Measurements from ENCODE around the gene HCRTR2.
"Not testable (repeated sequence)": the region's sequence is repeated elsewhere in the genome, so short reads cannot be mapped to it uniquely, and the experiment has no call there.

The HCRTR2 gene

DNA sequence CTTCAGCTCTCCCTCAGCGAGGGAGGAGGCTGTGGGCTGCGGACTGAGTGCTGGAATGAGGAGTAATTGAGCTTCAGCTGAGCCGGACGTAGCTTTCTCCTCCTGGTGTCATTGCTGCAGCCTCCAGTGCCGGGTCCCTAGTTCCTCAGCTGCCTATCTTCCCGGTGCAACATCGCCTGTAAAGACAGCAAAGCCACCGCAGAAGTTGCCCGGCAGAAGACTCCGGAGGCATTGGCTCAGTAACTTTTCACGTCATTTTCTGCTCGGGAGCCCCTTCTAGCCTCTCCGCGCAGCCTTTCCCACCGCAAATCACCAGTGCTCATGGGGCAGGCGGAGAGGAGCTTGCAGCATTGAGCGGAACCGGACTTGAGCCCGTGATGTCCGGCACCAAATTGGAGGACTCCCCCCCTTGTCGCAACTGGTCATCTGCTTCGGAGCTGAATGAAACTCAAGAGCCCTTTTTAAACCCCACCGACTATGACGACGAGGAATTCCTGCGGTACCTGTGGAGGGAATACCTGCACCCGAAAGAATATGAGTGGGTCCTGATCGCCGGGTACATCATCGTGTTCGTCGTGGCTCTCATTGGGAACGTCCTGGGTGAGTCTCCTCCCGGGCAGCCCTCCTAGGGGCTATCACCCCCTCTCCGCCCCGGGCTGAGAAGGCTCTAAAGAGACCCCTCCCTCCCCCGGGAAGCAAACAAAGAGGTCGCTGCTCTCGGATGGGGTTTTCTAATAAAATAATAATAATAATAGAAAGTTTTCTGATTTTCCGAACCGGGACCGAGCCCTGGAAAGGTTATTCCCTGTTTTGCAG lies at the start of gene HCRTR2:
Gene HCRTR2, plus strand, starts transcription at position 305 of the 816 bp plus-strand sequence. Its CDS starts 73 bp downstream, at position 378.
- no peak for DNase-seq

DNA sequence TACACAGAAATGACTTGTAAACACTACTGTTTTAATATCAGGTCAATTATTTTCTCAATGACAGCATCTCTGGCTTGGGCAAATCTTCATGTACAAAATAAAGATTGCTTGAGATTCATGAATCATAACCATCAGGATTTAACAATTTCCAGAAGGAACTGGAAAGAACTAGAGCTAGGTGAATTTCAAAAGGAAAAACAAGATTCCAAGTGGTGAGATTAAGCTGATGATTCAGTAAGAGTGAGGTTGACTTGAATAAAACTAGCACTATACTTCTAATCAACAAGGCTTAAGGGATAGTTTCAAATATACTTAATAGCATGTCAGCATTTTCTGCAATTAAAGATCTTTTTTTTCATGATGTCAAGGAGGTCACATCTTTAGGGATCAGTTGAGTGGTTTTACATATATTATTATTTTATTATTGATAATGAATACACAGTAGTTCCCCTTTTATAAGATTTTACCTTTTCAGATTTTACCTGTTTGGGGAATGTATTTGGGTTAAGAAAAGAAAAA lies 43.5 kb upstream of the HCRTR2 start:
- no peak for DNase-seq

DNA sequence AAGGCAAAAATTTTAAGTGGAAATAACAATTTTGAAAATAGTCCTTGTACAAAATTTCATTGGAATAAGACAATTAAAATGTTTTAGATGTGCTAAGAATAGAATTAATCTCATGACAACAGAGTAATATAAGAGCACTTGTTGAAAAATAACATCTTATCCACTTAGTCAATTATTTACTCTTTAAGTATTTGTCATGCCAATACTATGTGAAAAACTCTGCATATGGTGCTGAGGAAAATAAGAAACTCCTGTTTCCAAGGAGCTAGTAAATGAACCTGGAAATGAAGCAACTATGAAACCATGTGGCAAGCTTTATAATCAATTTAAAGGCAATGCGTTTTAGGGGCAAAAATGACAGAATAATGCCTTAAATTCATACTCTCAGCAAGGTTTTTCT lies 42.7 kb upstream of the HCRTR2 start:
- DNase-seq, result no peak

DNA sequence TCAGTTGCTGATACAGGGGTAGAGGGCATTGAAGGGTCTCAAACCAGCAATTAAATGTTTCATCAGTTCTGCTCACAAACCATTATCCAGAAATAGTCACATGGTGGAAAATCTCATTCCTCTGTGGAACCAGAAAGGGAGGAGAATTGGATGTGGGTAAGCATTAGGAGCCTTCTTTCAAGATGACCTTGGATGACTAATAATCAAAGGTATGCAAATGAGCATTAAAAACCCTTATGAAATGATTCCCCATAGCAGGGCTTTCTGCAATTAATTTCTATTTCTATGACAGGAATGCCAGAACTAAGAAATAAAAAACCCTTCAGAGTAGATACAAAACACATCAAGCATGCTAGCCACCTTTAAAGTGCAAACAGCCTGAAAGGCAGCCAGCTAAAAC lies 37.4 kb upstream of the HCRTR2 start:
- DNase-seq, result no peak

DNA sequence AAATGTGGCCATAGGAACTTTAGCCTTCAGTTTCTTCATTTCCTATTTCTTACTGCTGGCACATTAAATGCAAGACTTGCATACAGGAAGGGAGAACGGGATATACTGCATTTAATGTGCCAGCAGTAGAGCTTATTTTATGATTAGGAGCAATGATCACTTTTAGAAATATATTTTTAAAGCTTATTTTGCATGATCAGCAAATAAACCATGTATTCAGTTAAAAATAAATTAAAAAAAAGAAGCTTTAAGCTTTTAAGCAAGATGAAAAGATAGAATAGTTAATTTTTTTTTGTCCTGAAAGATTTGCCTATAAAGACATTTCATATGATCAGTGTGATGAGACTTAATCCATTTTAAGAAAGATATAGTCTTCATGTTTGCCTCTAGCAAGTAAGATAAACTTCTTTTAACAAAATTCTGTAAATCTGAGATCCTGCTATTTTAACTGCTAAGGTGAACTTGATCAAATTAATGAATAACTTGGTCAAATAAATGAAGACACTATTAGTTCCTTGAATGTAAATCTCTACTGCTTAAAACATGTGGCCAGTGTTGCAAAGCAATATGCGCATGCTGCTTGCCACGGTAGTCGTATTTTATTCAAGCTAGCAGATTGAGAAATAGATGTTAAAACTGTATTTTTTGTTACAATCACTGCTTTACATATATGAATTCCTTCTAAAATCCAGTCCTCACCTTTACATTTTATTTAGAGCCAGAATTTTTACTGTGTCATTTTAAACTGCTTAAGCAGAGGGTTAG lies 36.2 kb upstream of the HCRTR2 start:
- DNase-seq, result no peak

DNA sequence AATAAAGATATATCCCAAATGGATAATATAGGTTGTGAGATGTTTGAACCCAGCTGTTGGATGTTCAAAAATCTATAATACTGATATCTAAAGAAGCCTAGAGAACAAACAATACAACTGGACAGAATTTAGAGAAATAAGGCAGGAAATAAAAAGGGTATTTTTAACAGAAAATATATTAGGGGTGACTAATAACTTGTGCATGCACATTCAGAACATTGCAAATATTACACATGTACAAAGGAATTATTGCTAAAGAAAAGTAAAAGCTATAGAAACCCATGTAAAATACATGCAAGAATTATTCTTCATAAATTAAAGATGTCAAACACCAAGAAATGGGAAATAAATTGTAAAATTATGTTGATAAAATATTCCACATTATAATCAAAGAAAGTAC lies 32.7 kb upstream of the HCRTR2 start:
- DNase-seq, result no peak

DNA sequence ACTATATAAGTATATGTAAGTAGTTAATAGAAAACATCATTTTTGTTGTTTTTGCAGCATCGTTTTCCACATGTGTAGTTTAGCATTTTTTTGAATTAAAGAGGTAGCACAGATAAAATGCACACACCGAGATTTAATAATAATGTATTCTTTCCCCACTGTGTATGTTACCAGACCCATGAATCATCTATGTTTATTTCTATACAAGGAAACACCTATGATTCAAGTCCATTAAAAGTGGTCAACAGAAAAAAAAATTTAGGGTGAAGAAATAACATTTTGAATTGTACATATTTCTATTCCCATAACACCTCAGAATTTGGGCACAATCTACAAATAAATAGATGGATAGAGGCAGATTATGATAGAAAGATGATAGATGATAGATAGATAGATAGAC lies 31.7 kb upstream of the HCRTR2 start:
- DNase-seq, result no peak

DNA sequence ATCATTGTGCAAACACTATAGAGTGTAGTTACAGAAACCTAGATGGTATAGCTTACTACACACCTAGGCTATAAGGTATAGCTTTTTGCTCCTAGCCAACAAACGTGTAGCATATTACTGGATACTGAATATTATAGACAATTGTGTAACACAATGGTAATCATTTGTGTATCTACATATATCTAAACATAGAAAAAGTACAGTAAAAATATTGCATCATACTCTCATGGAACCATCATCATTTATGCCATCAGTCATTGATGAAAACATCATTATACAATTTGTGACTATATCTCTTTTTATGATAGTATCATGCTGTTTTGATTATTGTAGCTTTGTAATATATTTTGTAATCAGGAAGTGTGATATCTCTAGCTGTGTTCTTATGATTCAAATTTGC lies 21.0 kb upstream of the HCRTR2 start:
- no peak for DNase-seq

DNA sequence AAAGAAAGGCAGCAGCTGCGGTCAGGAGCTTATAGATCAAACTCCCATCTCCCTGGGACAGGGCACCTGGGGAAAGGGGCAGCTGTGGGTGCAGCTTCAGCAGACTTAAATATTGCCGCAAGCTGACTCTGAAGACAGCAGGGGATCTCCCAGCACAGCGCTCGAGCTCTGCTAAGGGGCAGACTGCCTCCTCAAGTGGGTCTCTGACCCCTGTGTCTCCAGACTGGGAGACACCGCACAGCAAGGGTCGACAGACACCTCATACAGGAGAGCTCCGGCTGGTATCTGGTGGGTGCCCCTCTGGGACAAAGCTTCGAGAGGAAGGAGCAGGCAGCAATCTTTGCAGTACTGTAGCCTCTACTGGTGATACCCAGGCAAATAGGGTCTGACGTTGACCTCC lies 15.5 kb upstream of the HCRTR2 start:
- not testable (repeated sequence) for DNase-seq

DNA sequence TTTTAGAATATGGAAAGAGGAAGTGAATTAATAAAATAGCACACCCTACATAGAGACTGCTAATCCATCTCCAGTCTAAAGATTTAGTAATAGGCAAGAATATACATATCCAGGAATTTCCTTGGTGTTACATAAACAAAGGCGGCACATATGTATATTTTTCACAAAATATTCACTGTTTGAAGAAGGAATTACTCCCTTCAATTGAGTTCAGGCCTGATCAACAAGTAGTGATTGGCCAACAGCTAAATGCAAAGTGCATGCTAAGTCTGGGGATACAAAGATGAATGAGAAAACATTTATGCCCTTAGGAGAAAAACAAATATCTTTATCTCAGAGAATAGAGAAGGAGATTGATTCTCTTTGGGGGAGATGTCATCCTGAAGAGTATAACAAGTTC lies 6.5 kb upstream of the HCRTR2 start:
- no peak for DNase-seq

DNA sequence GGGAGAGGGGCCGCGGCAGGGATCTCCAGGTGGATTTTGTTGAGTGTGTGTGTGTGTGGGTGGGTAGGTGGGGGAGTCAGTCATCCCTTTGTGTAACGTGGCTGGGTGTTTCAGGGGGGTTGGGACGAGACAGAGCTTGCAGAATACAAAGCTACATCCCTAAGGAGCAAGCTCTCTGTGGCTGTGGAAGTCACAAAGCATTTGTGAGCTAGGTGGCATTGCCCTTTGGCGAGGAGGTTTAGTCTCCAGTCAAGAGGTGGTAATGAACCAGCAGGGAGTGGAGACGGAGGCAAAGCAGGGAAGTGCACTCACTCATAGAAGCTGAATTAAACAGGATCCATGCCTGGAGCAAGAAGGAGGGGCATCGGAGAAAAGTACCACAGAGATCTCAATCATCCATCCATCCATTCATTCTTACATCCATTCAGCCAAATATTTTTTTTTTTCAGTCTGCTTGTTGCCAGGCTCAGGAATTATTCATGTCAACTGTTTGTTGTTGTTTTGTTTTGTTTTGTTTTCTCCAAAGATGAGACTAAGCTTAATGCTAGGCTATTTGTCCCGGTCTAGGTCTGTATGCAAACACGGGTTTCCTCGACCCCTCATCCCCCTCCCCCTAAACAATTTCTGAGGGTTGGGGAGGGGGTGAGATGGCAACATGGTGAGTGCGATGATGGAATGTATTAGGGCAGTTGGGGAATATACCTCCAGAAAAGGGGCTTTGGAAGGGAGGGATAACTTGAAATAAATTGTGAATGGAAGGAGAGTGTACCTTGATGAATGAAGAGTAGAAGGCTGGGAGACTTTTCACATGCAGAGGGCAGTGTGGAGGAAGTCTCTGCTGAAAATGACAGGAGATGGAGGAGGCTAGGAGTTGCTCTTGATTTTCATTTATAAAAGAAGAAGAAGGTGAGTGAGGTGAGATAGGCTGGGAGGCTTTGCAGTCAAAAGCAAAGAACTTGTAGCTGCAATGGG lies 1.0 kb downstream of the HCRTR2 start:
- DNase-seq, result no peak

DNA sequence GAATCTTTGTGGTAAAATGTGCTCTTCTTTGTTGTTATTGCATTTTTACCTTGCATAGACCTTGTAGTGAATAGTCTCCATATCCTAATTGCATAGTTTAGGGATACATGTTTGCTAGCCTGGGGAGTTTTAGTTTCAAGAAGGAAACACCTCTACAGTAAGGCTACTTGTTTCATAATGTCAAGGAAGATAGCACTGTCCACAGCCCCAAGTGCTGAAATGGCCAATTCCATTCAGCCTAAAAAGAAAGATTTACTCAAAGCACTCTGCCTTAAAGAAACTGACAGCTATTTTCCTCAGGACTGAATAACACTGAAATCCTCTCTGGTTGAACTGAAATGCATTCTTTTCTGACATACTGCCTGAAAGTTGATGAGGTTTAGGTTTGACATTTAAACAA lies 2.6 kb downstream of the HCRTR2 start:
- DNase-seq, result no peak

DNA sequence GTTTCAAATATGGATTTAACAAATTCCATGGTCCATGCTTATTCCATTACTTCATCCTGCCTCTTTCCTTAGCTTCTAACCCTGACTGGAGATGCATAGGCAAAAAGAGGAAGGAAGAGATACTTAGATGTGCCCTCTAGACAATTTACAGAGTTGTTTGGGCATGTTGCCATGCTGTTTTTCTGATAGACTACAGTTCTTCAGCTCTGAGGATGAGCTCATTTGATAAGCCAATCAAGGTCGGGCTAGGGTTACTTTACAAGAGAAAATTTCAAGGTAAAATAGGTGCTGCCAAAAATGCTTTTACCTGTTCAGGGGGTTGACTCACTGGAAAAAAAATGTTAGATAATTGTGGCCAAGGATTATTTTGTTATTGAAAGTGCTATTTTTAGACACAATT lies 5.9 kb downstream of the HCRTR2 start:
- peak; percentile 1 for DNase-seq

DNA sequence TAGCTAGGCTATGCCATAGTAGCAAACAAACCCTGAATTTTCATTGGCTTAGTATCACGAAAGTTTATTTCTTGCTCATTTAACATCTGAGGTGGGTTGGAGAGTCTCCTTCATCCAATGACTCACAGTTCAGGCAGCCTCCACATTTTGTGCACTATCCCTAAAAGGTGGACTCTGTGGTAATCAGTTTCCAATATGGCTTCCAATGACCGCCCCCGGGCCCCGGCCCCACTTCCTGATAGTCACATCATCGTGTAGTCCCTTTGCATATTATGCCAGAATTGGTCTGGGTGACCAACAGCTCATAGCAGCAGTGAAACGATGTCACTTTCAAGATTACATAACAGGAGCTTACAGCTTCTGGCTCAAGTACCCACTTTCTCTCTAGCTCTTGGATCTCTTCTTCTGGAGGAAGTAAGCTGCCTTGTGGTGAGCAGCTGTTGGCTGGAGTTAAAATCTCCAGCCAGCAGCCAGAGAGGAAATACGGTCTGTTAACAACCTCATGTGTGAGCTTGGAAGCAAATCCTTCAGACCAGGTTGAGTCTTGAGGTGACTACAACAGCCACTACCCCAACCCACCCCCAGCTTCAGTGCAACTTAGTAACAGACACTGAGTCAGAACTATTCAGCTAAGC lies 7.8 kb downstream of the HCRTR2 start:
- DNase-seq, result no peak

DNA sequence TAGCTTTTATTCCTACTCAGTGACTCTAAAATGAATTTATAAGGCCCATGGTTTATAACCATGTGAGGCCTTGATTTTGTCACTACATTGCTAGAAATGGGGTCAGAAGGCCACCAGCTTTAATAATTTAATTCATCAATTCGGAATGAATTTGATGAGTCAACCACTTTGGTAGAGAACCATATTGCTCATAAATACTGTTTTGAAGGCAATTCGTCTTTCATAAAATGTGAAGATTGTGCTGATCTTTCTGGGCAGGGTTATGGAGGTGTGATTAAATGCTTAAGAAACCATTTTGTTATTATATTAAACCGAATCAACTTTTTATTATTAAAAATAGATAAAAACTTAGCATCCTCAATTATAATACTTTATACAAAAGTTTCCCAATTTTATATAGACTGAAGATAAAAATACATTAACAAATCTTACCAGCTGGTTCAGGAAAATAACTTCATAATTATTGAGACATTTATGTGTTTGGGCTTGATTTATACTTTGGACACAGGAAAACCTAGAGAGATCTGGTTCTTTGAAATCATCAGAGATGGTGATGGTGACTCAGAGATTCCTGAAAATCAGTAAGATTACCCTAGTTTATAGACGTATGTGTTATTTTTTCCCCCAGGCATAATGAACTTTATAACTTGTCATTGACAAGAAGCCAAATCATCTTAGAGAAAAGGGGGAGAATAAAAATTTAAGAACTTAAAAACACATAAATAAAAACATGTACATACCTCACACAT lies 10.6 kb downstream of the HCRTR2 start:
- no peak for DNase-seq

DNA sequence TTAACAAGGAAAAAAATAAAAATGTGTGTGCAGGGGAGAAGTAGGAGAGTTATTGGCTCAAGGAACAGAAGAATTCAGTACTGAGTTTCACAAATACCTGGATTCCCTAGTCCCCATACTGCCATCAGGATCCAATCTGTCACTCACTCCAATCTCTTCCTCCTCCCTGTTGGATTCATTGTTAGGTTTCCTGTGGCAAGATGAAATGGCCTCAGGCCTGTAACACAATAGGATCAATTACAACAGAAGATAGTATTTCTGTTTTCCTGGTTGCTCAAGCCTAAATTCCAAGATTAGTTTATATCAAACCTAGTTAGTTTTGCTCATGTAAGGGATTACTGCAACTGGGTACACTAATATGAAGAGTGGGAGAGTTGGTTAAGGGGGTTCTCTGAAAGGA lies 24.4 kb downstream of the HCRTR2 start:
- no peak for DNase-seq

DNA sequence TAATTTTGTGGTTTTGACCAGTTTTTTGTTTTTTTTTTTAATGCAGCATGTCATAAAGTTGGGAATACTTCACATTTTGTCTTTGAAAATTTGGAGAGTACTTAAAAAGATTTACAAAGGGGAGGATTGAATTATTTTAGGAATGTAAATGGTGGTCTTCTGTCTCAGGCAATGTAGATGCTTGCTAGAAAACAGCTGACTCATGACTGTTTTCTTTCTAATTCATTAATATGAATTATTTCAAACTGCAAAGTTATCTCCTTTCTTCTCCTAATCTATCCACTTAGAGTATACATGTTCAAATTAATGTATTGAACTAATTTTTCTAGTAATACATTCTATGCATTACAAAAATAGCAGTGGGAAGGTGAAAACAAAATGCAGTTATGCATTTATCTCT lies 24.9 kb downstream of the HCRTR2 start:
- no peak for DNase-seq

DNA sequence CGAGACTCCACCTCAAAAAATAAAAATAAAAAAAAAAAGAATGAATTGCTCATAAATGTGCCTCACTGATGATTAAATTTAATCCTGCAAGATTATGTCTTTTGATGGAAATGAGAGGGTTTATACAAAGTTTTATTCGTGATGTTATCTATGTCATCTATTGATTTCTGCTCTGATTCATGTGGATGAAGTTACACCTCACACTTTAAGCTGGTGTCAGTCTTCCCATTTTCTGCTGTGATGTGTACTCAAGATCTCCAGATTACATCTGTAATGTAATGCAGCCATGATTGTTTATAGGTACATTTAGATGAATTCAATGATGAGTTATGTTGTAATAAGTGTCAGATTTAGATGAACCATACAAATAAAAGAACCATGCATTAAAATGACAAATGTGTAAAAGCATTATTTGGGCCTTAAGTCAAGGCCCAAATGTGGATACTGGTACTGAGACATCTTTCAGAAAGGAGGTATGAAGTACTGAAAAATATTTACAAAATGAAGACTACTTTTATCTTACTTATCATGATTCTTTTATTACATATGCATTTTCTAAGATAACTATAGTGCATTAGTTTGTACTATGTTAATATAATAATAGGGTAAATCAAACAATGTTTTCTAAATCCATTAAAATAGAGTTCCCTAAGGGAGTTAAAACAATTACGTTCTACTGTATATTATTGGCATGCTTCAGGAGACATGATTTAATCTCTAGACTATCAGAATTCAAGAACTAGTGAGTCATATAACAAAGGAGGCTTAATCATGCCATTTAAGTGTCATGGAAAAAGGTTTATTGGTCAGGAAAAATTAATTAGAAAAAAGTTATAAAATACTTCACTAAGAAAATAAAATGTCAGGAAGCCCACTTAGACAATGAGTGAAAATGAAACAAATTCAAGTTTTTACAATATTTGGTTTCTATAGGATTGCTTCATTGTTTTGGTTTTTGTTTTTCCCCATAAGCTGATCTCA lies 34.5 kb downstream of the HCRTR2 start:
- no peak for DNase-seq

DNA sequence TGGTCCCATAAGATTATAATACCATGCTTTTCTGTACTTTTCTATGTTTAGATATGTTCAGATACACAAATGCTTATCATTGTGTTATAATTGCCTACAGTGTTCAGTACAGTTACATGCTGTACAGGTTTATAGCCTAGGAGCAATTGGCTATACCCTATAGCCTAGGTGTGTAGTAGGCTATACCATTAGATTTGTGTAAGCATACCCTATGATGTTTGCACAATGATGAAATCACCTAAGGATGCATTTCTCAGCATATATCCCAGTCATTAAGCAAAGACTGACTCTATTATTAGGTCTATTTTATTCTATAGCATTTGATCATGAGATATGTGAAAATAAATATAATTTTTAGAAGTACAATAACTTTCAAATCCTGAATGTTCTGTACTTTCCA lies 36.6 kb downstream of the HCRTR2 start:
- no peak for DNase-seq

DNA sequence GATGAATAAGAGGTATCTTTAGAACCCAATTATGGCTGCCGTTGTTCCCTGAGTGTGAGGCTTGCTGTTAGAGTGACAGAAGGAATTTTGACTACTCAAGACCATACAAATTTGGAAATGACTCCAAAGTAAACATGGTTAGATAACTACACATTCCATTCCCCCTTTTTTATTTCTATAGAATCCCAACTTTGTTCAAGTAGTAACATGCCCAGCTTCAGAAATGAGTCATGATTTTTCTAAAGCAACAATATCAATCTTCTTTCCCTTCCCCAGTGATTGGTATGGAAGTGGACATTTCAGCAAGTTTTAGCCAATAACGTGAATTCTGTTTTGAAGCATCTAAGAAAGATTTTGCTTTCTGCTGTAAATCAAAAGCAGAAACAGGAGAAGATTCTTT lies 37.8 kb downstream of the HCRTR2 start:
- DNase-seq, result no peak
